Measurements from ENCODE around the gene DDX24. TPM values are rescaled to one million over a fixed set of nuclear protein-coding genes. Genes with fewer than 3 reads are reported as not detected.

Gene DDX24
- total and polyA plus RNA-seq, 2 of the 8 experiments (the other 6 are each of a cell fraction or from before 2014, with no cell fraction given), result 89.0 to 201 TPM

DNA sequence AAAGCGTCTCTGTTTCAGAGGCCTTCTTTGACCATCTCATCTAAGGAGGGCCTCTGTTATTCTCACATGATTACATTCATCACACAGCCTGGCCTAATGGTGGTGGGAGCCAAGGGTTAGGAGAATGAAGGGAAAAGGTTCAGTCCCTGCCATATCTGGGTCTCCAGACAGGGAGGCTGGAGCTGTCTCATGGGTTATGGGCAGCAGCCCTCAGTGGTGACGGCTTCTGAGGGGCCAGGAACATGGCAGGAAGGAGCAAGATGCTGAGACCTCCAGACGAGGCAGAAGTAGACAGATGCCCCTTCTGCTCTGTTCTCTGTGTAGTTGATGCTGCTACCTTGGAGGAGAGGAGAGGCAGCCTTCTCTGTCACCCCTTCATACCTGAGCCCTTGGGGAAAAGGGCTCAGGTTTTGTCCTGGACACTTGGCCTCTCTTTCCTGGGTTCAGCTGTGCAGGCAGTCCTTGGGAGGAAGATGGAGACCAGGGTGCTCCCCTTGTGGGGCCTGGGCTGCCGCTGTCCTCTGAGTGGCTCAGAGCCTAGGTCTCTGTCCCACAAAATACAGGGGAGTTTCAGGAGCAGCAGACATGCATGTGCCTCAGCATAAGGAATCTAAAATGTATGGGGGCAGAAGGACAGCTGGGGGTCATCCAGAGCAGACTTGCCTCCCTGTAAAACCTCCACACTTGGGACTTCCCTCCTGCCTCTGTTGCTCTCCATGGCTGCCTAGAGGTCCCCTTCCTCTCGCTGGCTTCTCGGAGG is 44.8 kb upstream of the DDX24 start (continued):
- no peak for TF ChIP-seq CHD7 (IDR thresholded peaks at IDR 0.05; ENCODE audit: insufficient replicate concordance, low read length)
- no peak for TF ChIP-seq KDM1A (IDR thresholded peaks at IDR 0.05; ENCODE audit: borderline replicate concordance, low read length)
- no peak for TF ChIP-seq HDAC6 (IDR thresholded peaks at IDR 0.05; ENCODE audit: low read depth, low read length)
- no peak for TF ChIP-seq CTBP2 (IDR thresholded peaks at IDR 0.05; ENCODE audit: borderline replicate concordance, insufficient read depth, insufficient read length, low read length)
- TF ChIP-seq SP4 (IDR thresholded peaks at IDR 0.05; ENCODE audit: low read length), result no peak
- TF ChIP-seq JUN (IDR thresholded peaks at IDR 0.05; ENCODE audit: low read depth, low read length), result no peak
- no peak for TF ChIP-seq MAX (IDR thresholded peaks at IDR 0.05)
- no peak for TF ChIP-seq CREB1 (IDR thresholded peaks at IDR 0.05)
